ENCODE measurements around the gene FNDC8. TPM values are rescaled to one million over a fixed set of nuclear protein-coding genes. Genes with fewer than 3 reads are reported as not detected.

Gene FNDC8
- polyA plus RNA-seq, 1 of the 3 experiments (the other 2 are of a cell fraction) = not detected

GRCh38 chr17:35147375-35147905 lies 26.0 kb downstream of the FNDC8 start, which contains the start of gene UNC45B:
TSS of gene UNC45B (plus strand) at chr17:35147817. CDS start at chr17:35148264, 447 bp downstream.
- 48% methylated on average over 2 of the region's 4 CpGs for WGBS (ENCODE audit: low lambda C conversion rate)
- Histone ChIP-seq H3K36me3 (replicated peaks in 1 of 2; ENCODE audit: control insufficient read depth in 1 of 2, insufficient read depth in 2 of 2, low read length in 1 of 2) (no peaks in the 10 kb centered on the region), H4K20me1 (ENCODE audit: insufficient read depth) (no peaks in the 10 kb centered on the region), H2AFZ (ENCODE audit: low read depth) (no peak within 1 kb of the TSS), H3K9me2 (no peaks in the 10 kb centered on the region), H3K4me1 (ENCODE audit: control insufficient read depth in 1 of 2, insufficient read depth in 2 of 2, low read depth in 1 of 2, low read length in 1 of 2) (no peaks in the 10 kb centered on the region), H3K9ac (no peak within 1 kb of the TSS), H3K4me2 (no peak within 1 kb of the TSS), H3F3A (replicated peaks; ENCODE audit: insufficient read depth) (no peaks in the 10 kb centered on the region), H3K79me2 (ENCODE audit: insufficient read depth) (no peaks in the 10 kb centered on the region), H3K4me3 (ENCODE audit: low read depth in 2 of 2, low read length in 1 of 2) (no peak within 1 kb of the TSS), H3K27ac (ENCODE audit: low read depth in 2 of 2, low read length in 1 of 2) (no peak within 1 kb of the TSS), H3K9me3 (no peaks in the 10 kb centered on the region), H3K27me3 (ENCODE audit: insufficient read depth) (peaks cover 34% of the 10 kb centered on the region; the same call in 1 of the 2 replicates)
- TF ChIP-seq, protein P1, sequence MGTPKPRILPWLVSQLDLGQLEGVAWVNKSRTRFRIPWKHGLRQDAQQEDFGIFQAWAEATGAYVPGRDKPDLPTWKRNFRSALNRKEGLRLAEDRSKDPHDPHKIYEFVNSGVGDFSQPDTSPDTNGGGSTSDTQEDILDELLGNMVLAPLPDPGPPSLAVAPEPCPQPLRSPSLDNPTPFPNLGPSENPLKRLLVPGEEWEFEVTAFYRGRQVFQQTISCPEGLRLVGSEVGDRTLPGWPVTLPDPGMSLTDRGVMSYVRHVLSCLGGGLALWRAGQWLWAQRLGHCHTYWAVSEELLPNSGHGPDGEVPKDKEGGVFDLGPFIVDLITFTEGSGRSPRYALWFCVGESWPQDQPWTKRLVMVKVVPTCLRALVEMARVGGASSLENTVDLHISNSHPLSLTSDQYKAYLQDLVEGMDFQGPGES (IDR thresholded peaks at IDR 0.05; ENCODE audit: low read depth, low read length) = no peak
- TF ChIP-seq PBX3 (IDR thresholded peaks at IDR 0.05) (no peak), USF2 (IDR thresholded peaks at IDR 0.05; ENCODE audit: borderline replicate concordance, low read depth, low read length) (no peak), FOXJ3 (CRISPR knock-in tag; IDR thresholded peaks at IDR 0.05) (no peak), TAF1 (IDR thresholded peaks at IDR 0.05; ENCODE audit: borderline replicate concordance, low read depth, low read length) (no peak), GABPA (IDR thresholded peaks at IDR 0.05; ENCODE audit: low read depth) (no peak), FOXM1 (IDR thresholded peaks at IDR 0.05; ENCODE audit: low read depth) (no peak), EP300 (IDR thresholded peaks at IDR 0.05; ENCODE audit: borderline replicate concordance in 1 of 2, low read depth in 1 of 2, low read length in 1 of 2) (no peak), ELF1 (IDR thresholded peaks at IDR 0.05) (no peak), CHD2 (IDR thresholded peaks at IDR 0.05; ENCODE audit: low read length, partially characterized antibody) (no peak), TCF12 (IDR thresholded peaks at IDR 0.05) (no peak), RCOR1 (IDR thresholded peaks at IDR 0.05; ENCODE audit: low read length) (no peak), MXI1 (IDR thresholded peaks at IDR 0.05; ENCODE audit: low read depth, low read length) (no peak), ZBTB33 (IDR thresholded peaks at IDR 0.05; ENCODE audit: borderline replicate concordance, low read depth) (no peak), TEAD4 (IDR thresholded peaks at IDR 0.05; ENCODE audit: borderline replicate concordance, insufficient read depth) (no peak), USF1 (IDR thresholded peaks at IDR 0.05; ENCODE audit: borderline replicate concordance, low read depth) (no peak), NRF1 (IDR thresholded peaks at IDR 0.05; ENCODE audit: low read depth, low read length) (no peak)
- TF ChIP-seq, protein P2, sequence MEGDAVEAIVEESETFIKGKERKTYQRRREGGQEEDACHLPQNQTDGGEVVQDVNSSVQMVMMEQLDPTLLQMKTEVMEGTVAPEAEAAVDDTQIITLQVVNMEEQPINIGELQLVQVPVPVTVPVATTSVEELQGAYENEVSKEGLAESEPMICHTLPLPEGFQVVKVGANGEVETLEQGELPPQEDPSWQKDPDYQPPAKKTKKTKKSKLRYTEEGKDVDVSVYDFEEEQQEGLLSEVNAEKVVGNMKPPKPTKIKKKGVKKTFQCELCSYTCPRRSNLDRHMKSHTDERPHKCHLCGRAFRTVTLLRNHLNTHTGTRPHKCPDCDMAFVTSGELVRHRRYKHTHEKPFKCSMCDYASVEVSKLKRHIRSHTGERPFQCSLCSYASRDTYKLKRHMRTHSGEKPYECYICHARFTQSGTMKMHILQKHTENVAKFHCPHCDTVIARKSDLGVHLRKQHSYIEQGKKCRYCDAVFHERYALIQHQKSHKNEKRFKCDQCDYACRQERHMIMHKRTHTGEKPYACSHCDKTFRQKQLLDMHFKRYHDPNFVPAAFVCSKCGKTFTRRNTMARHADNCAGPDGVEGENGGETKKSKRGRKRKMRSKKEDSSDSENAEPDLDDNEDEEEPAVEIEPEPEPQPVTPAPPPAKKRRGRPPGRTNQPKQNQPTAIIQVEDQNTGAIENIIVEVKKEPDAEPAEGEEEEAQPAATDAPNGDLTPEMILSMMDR (IDR thresholded peaks at IDR 0.05) = no peak
- DNase-seq = no peak
- ChIA-PET POLR2A (interaction anchor here (0.5 kb wide), 1 partner anchor 285 kb away, joined by 3 read pairs; no protein-coding TSS in a partner anchor), CTCF (interaction anchor here (0.6 to 1.9 kb wide), 2 partner anchors 27 to 619 kb away, joined by 3 to 5 read pairs; partner anchors contain the start of gene RAD51D)
